K562 (cell line): Measurements from ENCODE around the gene SPATA2. TPM values are rescaled to one million over a fixed set of nuclear protein-coding genes. Genes with fewer than 3 reads are reported as not detected.

Experiments used
- polyA plus RNA-seq, 8 experiments: library from polyadenylated mRNA; depleted of rRNA in 4 of 8; stranded (reverse) in 5 of 8; unstranded in 3 of 8; fragments of >200 nt; fragmentation: Nextera tagmentation in 2 of 8; fragmentation: Illumina TruSeq in 1 of 8; extraction: Ambion mirVana in 2 of 8; extraction: Trizol in 1 of 8; gene quantifications; 2 replicates each; pipeline versions ENCODE4 v1.2.1 to v1.2.3, GENCODE V29; 2011 to 2014; ENCODE audit warnings: inconsistent platforms in 1 of 8, missing spikeins in 1 of 8
- total RNA-seq, 7 experiments: library from RNA; depleted of rRNA in 6 of 7; stranded (reverse); fragments of >200 nt in 6 of 7; fragmentation: Illumina TruSeq in 2 of 7; extraction: Trizol in 2 of 7; gene quantifications; 2 replicates each; pipeline versions ENCODE4 v1.2.1 to v1.2.3, GENCODE V29; 2011 to 2021; ENCODE audit warnings: low replicate concordance in 1 of 7
- TF ChIP-seq, protein P1 (sequence below), 2 experiments: fragments of 450-650 bp in 1 of 2; sonication (generic) in 1 of 2; formaldehyde crosslinking in 1 of 2; IDR thresholded peaks; 2 replicates each; pipeline versions ENCODE4 v1.7.1 to v1.9.0; 2016 to 2022; ENCODE audit warnings: inconsistent platforms in 1 of 2, mild to moderate bottlenecking in 1 of 2, missing genetic modification reagents in 1 of 2

SPATA2 gene
- total and polyA plus RNA-seq, 9 of the 15 experiments (the other 6 are each of a cell fraction or from before 2014, with no cell fraction given), result 0.46 to 8.2 (median 2.7) TPM

DNA sequence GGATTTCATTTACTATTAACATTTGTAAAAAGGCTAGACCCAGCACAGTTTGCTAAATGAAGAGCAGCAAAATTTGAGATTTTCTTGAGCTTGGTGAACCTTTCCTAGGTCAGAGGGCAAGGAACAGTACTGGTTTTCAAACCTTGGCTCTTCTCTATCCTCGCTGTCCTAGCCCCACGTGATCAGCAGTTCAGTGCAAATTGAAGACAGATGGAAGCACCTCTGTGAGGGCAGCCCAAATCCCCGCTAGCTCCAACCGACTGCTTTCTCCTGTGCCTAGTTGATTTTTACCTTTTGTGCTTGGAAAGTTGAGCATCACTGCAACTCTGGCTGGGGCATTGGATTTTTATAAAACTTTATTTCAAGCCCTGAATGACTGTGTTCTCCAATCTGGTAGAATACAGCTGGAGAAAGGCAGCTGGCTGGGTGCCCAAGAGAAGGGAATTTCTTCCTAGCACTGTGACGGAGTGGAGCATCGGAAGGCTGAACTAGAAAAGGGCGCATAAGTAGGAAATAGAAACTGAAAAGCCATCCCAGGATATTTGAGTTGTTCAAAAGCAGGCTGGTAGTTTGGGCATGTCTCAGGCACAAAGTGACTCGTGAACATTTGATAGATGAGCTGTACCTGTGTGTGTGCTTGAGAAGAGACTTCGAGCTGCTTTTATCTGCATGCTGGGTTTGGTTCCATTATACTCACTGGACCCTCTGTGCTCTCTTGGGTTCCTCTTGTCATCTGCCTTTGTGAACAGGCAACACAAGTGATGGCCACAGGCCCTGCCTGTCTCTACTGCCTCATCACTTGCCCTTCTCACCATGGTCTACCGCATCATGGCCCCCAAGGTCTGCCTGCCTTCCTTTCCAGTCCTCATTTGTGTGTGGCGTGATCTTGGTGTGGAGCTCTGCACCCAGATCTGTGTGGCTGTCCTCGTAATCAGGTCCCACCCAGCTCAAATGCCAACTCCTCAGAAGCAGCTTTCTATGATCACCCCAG, 23.1 kb upstream of the SPATA2 start (continued):
- TF ChIP-seq, protein P1, sequence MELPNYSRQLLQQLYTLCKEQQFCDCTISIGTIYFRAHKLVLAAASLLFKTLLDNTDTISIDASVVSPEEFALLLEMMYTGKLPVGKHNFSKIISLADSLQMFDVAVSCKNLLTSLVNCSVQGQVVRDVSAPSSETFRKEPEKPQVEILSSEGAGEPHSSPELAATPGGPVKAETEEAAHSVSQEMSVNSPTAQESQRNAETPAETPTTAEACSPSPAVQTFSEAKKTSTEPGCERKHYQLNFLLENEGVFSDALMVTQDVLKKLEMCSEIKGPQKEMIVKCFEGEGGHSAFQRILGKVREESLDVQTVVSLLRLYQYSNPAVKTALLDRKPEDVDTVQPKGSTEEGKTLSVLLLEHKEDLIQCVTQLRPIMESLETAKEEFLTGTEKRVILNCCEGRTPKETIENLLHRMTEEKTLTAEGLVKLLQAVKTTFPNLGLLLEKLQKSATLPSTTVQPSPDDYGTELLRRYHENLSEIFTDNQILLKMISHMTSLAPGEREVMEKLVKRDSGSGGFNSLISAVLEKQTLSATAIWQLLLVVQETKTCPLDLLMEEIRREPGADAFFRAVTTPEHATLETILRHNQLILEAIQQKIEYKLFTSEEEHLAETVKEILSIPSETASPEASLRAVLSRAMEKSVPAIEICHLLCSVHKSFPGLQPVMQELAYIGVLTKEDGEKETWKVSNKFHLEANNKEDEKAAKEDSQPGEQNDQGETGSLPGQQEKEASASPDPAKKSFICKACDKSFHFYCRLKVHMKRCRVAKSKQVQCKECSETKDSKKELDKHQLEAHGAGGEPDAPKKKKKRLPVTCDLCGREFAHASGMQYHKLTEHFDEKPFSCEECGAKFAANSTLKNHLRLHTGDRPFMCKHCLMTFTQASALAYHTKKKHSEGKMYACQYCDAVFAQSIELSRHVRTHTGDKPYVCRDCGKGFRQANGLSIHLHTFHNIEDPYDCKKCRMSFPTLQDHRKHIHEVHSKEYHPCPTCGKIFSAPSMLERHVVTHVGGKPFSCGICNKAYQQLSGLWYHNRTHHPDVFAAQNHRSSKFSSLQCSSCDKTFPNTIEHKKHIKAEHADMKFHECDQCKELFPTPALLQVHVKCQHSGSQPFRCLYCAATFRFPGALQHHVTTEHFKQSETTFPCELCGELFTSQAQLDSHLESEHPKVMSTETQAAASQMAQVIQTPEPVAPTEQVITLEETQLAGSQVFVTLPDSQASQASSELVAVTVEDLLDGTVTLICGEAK (IDR thresholded peaks at IDR 0.05), result 0 out of 2 replicates have a peak, but pooled peaks have one; percentile 24
- TF ChIP-seq, protein P1 (CRISPR knock-in tag; IDR thresholded peaks at IDR 0.05), result no peak
